G401.6 (cell line): ENCODE results near the gene WFS1.

Source experiments
- FAIRE-seq: peaks from 2 replicates; lab custom pipeline; 2012; peaks lifted over from hg19 to GRCh38; lab: Jason Lieb, UNC

Gene WFS1

GRCh38 chr4:6299875-6300274, 30.2 kb downstream of the WFS1 start:
- FAIRE-seq: no peak

- FAIRE-seq: no peak
These were observed 30.7 kb downstream of the WFS1 start for GRCh38 chr4:6300359-6300758.

- no peak for FAIRE-seq
These were observed 31.5 kb downstream of the WFS1 start for GRCh38 chr4:6301051-6301731.

- FAIRE-seq: no peak
These were observed 32.2 kb downstream of the WFS1 start for GRCh38 chr4:6301732-6302442.

- no peak for FAIRE-seq
These were observed 33.2 kb downstream of the WFS1 start for GRCh38 chr4:6302869-6303268.

- no peak for FAIRE-seq
These were observed 34.3 kb downstream of the WFS1 start for GRCh38 chr4:6303943-6304342.

- FAIRE-seq: no peak
These were observed 36.6 kb downstream of the WFS1 start for GRCh38 chr4:6306299-6306698.

GRCh38 chr4:6307230-6307629, 37.6 kb downstream of the WFS1 start:
- no peak for FAIRE-seq

GRCh38 chr4:6307891-6308290, 38.2 kb downstream of the WFS1 start:
- no peak for FAIRE-seq

GRCh38 chr4:6308899-6309643, 39.4 kb downstream of the WFS1 start:
- FAIRE-seq: no peak

GRCh38 chr4:6309777-6310176, 40.1 kb downstream of the WFS1 start:
- no peak for FAIRE-seq

- FAIRE-seq: no peak
These were observed 43.6 kb downstream of the WFS1 start for GRCh38 chr4:6313216-6313615.

- FAIRE-seq: no peak
These were observed 46.9 kb downstream of the WFS1 start for GRCh38 chr4:6316461-6317003.

GRCh38 chr4:6318206-6318605, 48.6 kb downstream of the WFS1 start:
- FAIRE-seq: no peak

GRCh38 chr4:6319530-6320150, 50.0 kb downstream of the WFS1 start:
- no peak for FAIRE-seq

GRCh38 chr4:6320663-6321062, 51.0 kb downstream of the WFS1 start:
- FAIRE-seq: no peak

GRCh38 chr4:6321361-6321760, 51.7 kb downstream of the WFS1 start:
- no peak for FAIRE-seq

GRCh38 chr4:6322067-6322760, 52.6 kb downstream of the WFS1 start:
- FAIRE-seq: no peak

- FAIRE-seq: no peak
These were observed 53.3 kb downstream of the WFS1 start for GRCh38 chr4:6322761-6323566.

GRCh38 chr4:6324461-6324998, 54.9 kb downstream of the WFS1 start:
- no peak for FAIRE-seq
